COR-L47 (cell line): Measurements from ENCODE around the gene SPRR1B.
"Not testable (repeated sequence)": the region's sequence is repeated elsewhere in the genome, so short reads cannot be mapped to it uniquely, and the experiment has no call there.

Source experiments
- DNase-seq: peaks from one replicate; lab custom pipeline; 2025; lab: John Stamatoyannopoulos, UW

SPRR1B gene

GRCh38 chr1:153030895-153031294 lies at the start of gene SPRR1B:
Gene SPRR1B (plus strand): TSS chr1:153031203. CDS start chr1:153032346, 1,143 bp downstream.
- DNase-seq = no peak

GRCh38 chr1:152982076-152982475 lies 48.9 kb upstream of the SPRR1B start:
- DNase-seq = no peak

- DNase-seq = no peak
These were observed 47.8 kb upstream of the SPRR1B start for GRCh38 chr1:152983234-152983633.

GRCh38 chr1:152983743-152984142 lies 47.3 kb upstream of the SPRR1B start, which contains the start of gene SPRR1A:
Gene SPRR1A (plus strand): TSS chr1:152984081. CDS start chr1:152985231, 1,150 bp downstream.
- no peak for DNase-seq

- DNase-seq = no peak
These were observed 44.4 kb upstream of the SPRR1B start for GRCh38 chr1:152986578-152986977.

- DNase-seq = no peak
These were observed 37.8 kb upstream of the SPRR1B start for GRCh38 chr1:152993186-152993585.

GRCh38 chr1:152995842-152996241 lies 35.2 kb upstream of the SPRR1B start:
- DNase-seq = no peak

GRCh38 chr1:152996633-152997400 lies 34.2 kb upstream of the SPRR1B start:
- DNase-seq = no peak

GRCh38 chr1:152997901-152998300 lies 33.1 kb upstream of the SPRR1B start:
- no peak for DNase-seq

GRCh38 chr1:152998476-152998875 lies 32.5 kb upstream of the SPRR1B start:
- no peak for DNase-seq

GRCh38 chr1:152999818-153000217 lies 31.2 kb upstream of the SPRR1B start:
- no peak for DNase-seq

GRCh38 chr1:153000294-153000693 lies 30.7 kb upstream of the SPRR1B start:
- no peak for DNase-seq

GRCh38 chr1:153001382-153001781 lies 29.6 kb upstream of the SPRR1B start, which contains the start of gene SPRR3:
Gene SPRR3 (plus strand): TSS chr1:153001749. CDS start chr1:153003021, 1,272 bp downstream.
- no peak for DNase-seq

GRCh38 chr1:153011235-153011758 lies 19.7 kb upstream of the SPRR1B start:
- not testable (repeated sequence) for DNase-seq

- DNase-seq = not testable (repeated sequence)
These were observed 9.2 kb upstream of the SPRR1B start for GRCh38 chr1:153021829-153022228.

GRCh38 chr1:153022340-153022739 lies 8.7 kb upstream of the SPRR1B start:
- not testable (repeated sequence) for DNase-seq

- no peak for DNase-seq
These were observed 7.9 kb upstream of the SPRR1B start for GRCh38 chr1:153023109-153023508.

- no peak for DNase-seq
These were observed 6.6 kb upstream of the SPRR1B start for GRCh38 chr1:153024413-153024812.

GRCh38 chr1:153025797-153026196 lies 5.2 kb upstream of the SPRR1B start:
- DNase-seq = no peak

- no peak for DNase-seq
These were observed 2.2 kb upstream of the SPRR1B start for GRCh38 chr1:153028766-153029165.

- DNase-seq = no peak
These were observed 1.1 kb downstream of the SPRR1B start for GRCh38 chr1:153032073-153032472.

- no peak for DNase-seq
These were observed 1.8 kb downstream of the SPRR1B start for GRCh38 chr1:153032677-153033308.

- DNase-seq = no peak
These were observed 4.2 kb downstream of the SPRR1B start for GRCh38 chr1:153035211-153035610.
